ENCODE measurements around the gene PRKCB. TPM values are rescaled to one million over a fixed set of nuclear protein-coding genes. Genes with fewer than 3 reads are reported as not detected.

The PRKCB gene
- total RNA-seq, 1 experiment from 2014 or later: not detected

- Histone ChIP-seq H3K4me1 (ENCODE audit: insufficient read depth, low read length) (no peaks in the 10 kb centered on the region), H3K9me2 (replicated peaks; ENCODE audit: low read length) (no peaks in the 10 kb centered on the region), H3K4me2 (ENCODE audit: low read length) (no peak overlapping the region), H3K9me3 (ENCODE audit: low read length) (no peaks in the 10 kb centered on the region), H3K27ac (ENCODE audit: low read length) (no peak overlapping the region), H3K36me3 (ENCODE audit: low read depth, low read length) (no peaks in the 10 kb centered on the region), H4K20me1 (ENCODE audit: low read length) (no peaks in the 10 kb centered on the region), H3K9ac (ENCODE audit: low read length) (no peak overlapping the region), H3F3A (ENCODE audit: low read length, unreplicated experiment) (no peaks in the 10 kb centered on the region), H3K79me2 (ENCODE audit: low read length) (no peaks in the 10 kb centered on the region), H3K27me3 (ENCODE audit: low read length) (peaks cover 11% of the 10 kb centered on the region), H2AFZ (ENCODE audit: low read length) (no peak overlapping the region), H3K4me3 (ENCODE audit: low read length) (no peak overlapping the region)
- no peak for DNase-seq
- ChIA-PET POLR2A (ENCODE audit: unreplicated experiment) (no interaction called here), CTCF (no interaction called here)
- intact Hi-C loops (cut with micrococcal nuclease): no loop called here
- BruUV-seq (replicated peaks): no TSS peak
- ATAC-seq: no peak
- TF ChIP-seq EZH2phosphoT487 (IDR thresholded peaks at IDR 0.05; ENCODE audit: borderline replicate concordance, low read length) (no peak), EZH2 (IDR thresholded peaks at IDR 0.05; ENCODE audit: low read length, unreplicated experiment) (no peak)
- TF ChIP-seq, protein P1, sequence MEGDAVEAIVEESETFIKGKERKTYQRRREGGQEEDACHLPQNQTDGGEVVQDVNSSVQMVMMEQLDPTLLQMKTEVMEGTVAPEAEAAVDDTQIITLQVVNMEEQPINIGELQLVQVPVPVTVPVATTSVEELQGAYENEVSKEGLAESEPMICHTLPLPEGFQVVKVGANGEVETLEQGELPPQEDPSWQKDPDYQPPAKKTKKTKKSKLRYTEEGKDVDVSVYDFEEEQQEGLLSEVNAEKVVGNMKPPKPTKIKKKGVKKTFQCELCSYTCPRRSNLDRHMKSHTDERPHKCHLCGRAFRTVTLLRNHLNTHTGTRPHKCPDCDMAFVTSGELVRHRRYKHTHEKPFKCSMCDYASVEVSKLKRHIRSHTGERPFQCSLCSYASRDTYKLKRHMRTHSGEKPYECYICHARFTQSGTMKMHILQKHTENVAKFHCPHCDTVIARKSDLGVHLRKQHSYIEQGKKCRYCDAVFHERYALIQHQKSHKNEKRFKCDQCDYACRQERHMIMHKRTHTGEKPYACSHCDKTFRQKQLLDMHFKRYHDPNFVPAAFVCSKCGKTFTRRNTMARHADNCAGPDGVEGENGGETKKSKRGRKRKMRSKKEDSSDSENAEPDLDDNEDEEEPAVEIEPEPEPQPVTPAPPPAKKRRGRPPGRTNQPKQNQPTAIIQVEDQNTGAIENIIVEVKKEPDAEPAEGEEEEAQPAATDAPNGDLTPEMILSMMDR (conservative IDR thresholded peaks at IDR 0.05; ENCODE audit: low read depth, low read length): no peak
Measured at GRCh38 chr16:24125214-24125613, 289.4 kb downstream of the PRKCB start.

- Histone ChIP-seq H4K20me1 (ENCODE audit: low read length) (no peaks in the 10 kb centered on the region), H3K4me2 (ENCODE audit: low read length) (no peak overlapping the region), H3K79me2 (ENCODE audit: low read length) (no peaks in the 10 kb centered on the region), H3K9ac (ENCODE audit: low read length) (no peak overlapping the region), H3K4me3 (ENCODE audit: low read length) (no peak overlapping the region), H3K36me3 (ENCODE audit: low read depth, low read length) (no peaks in the 10 kb centered on the region), H3K27me3 (ENCODE audit: low read length) (peaks cover 5% of the 10 kb centered on the region), H3F3A (ENCODE audit: low read length, unreplicated experiment) (no peaks in the 10 kb centered on the region), H2AFZ (ENCODE audit: low read length) (no peak overlapping the region), H3K9me2 (replicated peaks; ENCODE audit: low read length) (no peaks in the 10 kb centered on the region), H3K4me1 (ENCODE audit: insufficient read depth, low read length) (no peaks in the 10 kb centered on the region), H3K9me3 (ENCODE audit: low read length) (no peaks in the 10 kb centered on the region), H3K27ac (ENCODE audit: low read length) (no peak overlapping the region)
- no TSS peak for BruUV-seq (replicated peaks)
- TF ChIP-seq, protein P1 (conservative IDR thresholded peaks at IDR 0.05; ENCODE audit: low read depth, low read length): no peak
- TF ChIP-seq EZH2 (IDR thresholded peaks at IDR 0.05; ENCODE audit: low read length, unreplicated experiment) (no peak), EZH2phosphoT487 (IDR thresholded peaks at IDR 0.05; ENCODE audit: borderline replicate concordance, low read length) (no peak)
- intact Hi-C loops (cut with micrococcal nuclease): no loop called here
- ATAC-seq: no peak
- DNase-seq: no peak
- CTCF ChIA-PET: no interaction called here
- POLR2A ChIA-PET (ENCODE audit: unreplicated experiment): no interaction called here
Measured at GRCh38 chr16:24129412-24129918, 293.7 kb downstream of the PRKCB start.

DNA sequence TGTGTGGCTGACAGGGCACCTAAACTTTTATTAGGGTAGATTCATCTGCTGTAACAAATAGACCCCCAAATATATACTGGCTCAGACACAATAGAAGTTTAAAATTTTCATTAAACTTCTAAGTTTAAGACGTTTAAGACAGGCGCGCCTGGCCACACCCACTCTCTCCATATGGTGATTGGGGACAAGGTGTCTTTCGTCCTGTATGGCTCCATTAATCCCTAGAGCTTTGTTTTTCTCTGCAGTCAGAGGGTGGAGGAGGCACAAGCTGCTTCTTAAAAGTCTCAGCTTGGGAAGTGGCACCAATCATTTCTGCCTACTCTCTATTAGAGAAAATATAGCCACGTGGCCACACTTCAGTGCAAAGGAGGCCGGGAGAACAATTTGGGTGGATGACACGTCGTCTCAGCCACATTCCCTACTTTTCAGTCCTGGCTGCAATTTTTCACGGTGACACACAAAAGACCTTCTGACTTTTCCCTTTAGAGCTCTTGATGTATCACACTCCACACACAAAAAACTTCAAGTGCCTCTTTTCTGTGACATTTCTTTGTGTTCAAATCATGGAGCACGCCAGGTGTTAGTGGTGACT is 294.8 kb downstream of the PRKCB start:
- DNase-seq (no peak), ATAC-seq (no peak)
- Histone ChIP-seq H3K9me3 (ENCODE audit: low read length) (no peaks in the 10 kb centered on the region), H3F3A (ENCODE audit: low read length, unreplicated experiment) (no peaks in the 10 kb centered on the region), H3K27ac (ENCODE audit: low read length) (no peak overlapping the region), H3K9me2 (replicated peaks; ENCODE audit: low read length) (no peaks in the 10 kb centered on the region), H3K9ac (ENCODE audit: low read length) (no peak overlapping the region), H2AFZ (ENCODE audit: low read length) (no peak overlapping the region), H3K4me2 (ENCODE audit: low read length) (no peak overlapping the region), H4K20me1 (ENCODE audit: low read length) (no peaks in the 10 kb centered on the region), H3K36me3 (ENCODE audit: low read depth, low read length) (no peaks in the 10 kb centered on the region), H3K27me3 (ENCODE audit: low read length) (peaks cover 4% of the 10 kb centered on the region; the same call in 1 of the 2 replicates), H3K4me3 (ENCODE audit: low read length) (no peak overlapping the region), H3K79me2 (ENCODE audit: low read length) (no peaks in the 10 kb centered on the region), H3K4me1 (ENCODE audit: insufficient read depth, low read length) (no peaks in the 10 kb centered on the region)
- TF ChIP-seq EZH2phosphoT487 (IDR thresholded peaks at IDR 0.05; ENCODE audit: borderline replicate concordance, low read length) (no peak), EZH2 (IDR thresholded peaks at IDR 0.05; ENCODE audit: low read length, unreplicated experiment) (no peak)
- TF ChIP-seq, protein P1 (conservative IDR thresholded peaks at IDR 0.05; ENCODE audit: low read depth, low read length): no peak
- ChIA-PET CTCF (no interaction called here), POLR2A (ENCODE audit: unreplicated experiment) (no interaction called here)
- intact Hi-C loops (cut with micrococcal nuclease): no loop called here
- BruUV-seq (replicated peaks): no TSS peak

All from PC-3 (cell line).